Measurements from ENCODE around the gene GNAO1. TPM values are rescaled to one million over a fixed set of nuclear protein-coding genes. Genes with fewer than 3 reads are reported as not detected.

The GNAO1 gene
- polyA plus RNA-seq, 1 of the 3 experiments (the other 2 are of a cell fraction), result 0.30 TPM

DNA sequence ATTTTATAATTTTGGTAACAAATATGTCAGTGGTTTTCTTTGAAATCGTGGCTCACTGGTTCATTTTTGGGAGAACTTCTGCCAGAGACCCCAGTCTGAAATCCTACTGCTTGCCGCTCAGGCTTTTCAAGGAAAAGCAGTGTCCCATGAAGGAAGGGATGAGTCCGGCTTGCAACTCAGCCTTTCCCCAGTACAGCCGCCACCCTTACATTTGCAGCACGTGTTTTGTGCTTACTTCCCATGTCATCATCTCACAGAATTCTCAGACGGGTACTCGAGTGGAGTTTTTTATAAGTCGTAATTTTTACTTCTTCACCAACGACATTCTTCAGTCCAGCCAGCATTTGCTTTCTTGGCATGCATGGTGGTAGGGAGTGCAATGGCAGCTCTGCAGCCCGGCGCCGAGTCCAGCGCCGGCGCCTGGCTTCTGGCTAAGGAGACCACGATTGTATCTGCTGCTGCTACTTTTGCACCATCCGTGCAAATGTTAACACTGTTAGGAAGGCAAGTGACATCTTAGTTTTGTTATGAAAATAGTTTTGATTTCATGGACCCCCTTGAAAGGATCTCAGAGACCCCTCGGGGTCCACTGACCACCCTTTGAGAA lies 123.1 kb downstream of the GNAO1 start:
- TF ChIP-seq, protein P1, sequence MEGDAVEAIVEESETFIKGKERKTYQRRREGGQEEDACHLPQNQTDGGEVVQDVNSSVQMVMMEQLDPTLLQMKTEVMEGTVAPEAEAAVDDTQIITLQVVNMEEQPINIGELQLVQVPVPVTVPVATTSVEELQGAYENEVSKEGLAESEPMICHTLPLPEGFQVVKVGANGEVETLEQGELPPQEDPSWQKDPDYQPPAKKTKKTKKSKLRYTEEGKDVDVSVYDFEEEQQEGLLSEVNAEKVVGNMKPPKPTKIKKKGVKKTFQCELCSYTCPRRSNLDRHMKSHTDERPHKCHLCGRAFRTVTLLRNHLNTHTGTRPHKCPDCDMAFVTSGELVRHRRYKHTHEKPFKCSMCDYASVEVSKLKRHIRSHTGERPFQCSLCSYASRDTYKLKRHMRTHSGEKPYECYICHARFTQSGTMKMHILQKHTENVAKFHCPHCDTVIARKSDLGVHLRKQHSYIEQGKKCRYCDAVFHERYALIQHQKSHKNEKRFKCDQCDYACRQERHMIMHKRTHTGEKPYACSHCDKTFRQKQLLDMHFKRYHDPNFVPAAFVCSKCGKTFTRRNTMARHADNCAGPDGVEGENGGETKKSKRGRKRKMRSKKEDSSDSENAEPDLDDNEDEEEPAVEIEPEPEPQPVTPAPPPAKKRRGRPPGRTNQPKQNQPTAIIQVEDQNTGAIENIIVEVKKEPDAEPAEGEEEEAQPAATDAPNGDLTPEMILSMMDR (IDR thresholded peaks at IDR 0.05), result no peak
- TF ChIP-seq, protein P2, sequence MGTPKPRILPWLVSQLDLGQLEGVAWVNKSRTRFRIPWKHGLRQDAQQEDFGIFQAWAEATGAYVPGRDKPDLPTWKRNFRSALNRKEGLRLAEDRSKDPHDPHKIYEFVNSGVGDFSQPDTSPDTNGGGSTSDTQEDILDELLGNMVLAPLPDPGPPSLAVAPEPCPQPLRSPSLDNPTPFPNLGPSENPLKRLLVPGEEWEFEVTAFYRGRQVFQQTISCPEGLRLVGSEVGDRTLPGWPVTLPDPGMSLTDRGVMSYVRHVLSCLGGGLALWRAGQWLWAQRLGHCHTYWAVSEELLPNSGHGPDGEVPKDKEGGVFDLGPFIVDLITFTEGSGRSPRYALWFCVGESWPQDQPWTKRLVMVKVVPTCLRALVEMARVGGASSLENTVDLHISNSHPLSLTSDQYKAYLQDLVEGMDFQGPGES (IDR thresholded peaks at IDR 0.05; ENCODE audit: low read depth, low read length), result no peak
- TF ChIP-seq MXI1 (IDR thresholded peaks at IDR 0.05; ENCODE audit: low read depth, low read length), result no peak
- TF ChIP-seq, protein P3, sequence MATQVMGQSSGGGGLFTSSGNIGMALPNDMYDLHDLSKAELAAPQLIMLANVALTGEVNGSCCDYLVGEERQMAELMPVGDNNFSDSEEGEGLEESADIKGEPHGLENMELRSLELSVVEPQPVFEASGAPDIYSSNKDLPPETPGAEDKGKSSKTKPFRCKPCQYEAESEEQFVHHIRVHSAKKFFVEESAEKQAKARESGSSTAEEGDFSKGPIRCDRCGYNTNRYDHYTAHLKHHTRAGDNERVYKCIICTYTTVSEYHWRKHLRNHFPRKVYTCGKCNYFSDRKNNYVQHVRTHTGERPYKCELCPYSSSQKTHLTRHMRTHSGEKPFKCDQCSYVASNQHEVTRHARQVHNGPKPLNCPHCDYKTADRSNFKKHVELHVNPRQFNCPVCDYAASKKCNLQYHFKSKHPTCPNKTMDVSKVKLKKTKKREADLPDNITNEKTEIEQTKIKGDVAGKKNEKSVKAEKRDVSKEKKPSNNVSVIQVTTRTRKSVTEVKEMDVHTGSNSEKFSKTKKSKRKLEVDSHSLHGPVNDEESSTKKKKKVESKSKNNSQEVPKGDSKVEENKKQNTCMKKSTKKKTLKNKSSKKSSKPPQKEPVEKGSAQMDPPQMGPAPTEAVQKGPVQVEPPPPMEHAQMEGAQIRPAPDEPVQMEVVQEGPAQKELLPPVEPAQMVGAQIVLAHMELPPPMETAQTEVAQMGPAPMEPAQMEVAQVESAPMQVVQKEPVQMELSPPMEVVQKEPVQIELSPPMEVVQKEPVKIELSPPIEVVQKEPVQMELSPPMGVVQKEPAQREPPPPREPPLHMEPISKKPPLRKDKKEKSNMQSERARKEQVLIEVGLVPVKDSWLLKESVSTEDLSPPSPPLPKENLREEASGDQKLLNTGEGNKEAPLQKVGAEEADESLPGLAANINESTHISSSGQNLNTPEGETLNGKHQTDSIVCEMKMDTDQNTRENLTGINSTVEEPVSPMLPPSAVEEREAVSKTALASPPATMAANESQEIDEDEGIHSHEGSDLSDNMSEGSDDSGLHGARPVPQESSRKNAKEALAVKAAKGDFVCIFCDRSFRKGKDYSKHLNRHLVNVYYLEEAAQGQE (IDR thresholded peaks at IDR 0.05; ENCODE audit: low read depth, low read length), result no peak
- no peak for TF ChIP-seq EP300 (IDR thresholded peaks at IDR 0.05; ENCODE audit: borderline replicate concordance in 1 of 2, low read depth in 1 of 2, low read length in 1 of 2)
- no peak for TF ChIP-seq TAF1 (IDR thresholded peaks at IDR 0.05; ENCODE audit: borderline replicate concordance, low read depth, low read length)
- TF ChIP-seq FOXM1 (IDR thresholded peaks at IDR 0.05; ENCODE audit: low read depth), result no peak
- no peak for TF ChIP-seq POLR2AphosphoS5 (IDR thresholded peaks at IDR 0.05; ENCODE audit: low read depth, low read length)
- TF ChIP-seq JUND (IDR thresholded peaks at IDR 0.05), result no peak
- TF ChIP-seq FOSL2 (IDR thresholded peaks at IDR 0.05; ENCODE audit: borderline replicate concordance, low read depth), result no peak
- no peak for TF ChIP-seq SIN3A (IDR thresholded peaks at IDR 0.05; ENCODE audit: borderline replicate concordance, low read depth, low read length)
- no peak for TF ChIP-seq FOXJ3 (CRISPR knock-in tag; IDR thresholded peaks at IDR 0.05)
- TF ChIP-seq, protein P4, sequence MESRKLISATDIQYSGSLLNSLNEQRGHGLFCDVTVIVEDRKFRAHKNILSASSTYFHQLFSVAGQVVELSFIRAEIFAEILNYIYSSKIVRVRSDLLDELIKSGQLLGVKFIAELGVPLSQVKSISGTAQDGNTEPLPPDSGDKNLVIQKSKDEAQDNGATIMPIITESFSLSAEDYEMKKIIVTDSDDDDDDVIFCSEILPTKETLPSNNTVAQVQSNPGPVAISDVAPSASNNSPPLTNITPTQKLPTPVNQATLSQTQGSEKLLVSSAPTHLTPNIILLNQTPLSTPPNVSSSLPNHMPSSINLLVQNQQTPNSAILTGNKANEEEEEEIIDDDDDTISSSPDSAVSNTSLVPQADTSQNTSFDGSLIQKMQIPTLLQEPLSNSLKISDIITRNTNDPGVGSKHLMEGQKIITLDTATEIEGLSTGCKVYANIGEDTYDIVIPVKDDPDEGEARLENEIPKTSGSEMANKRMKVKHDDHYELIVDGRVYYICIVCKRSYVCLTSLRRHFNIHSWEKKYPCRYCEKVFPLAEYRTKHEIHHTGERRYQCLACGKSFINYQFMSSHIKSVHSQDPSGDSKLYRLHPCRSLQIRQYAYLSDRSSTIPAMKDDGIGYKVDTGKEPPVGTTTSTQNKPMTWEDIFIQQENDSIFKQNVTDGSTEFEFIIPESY (IDR thresholded peaks at IDR 0.05; ENCODE audit: borderline replicate concordance, low read depth), result no peak
- H3K27me3 ChIP-seq (ENCODE audit: insufficient read depth), result no peaks in the 10 kb centered on the region; the same call in 1 of the 2 replicates
- peaks cover 0 to 31% of the 10 kb centered on the region in 2 experiments; a peak in 1 of 4 replicates for H3K4me1 ChIP-seq (ENCODE audit: control insufficient read depth in 1 of 2, insufficient read depth in 2 of 2, low read depth in 1 of 2, low read length in 1 of 2)
- ChIA-PET CTCF (interaction anchor here (1.5 kb wide), 1 partner anchor 15 kb away, joined by 4 read pairs; no protein-coding TSS in a partner anchor), POLR2A (no interaction called here)
- H3K9me3 ChIP-seq, result no peaks in the 10 kb centered on the region
- no peak overlapping the region for H3K4me3 ChIP-seq (ENCODE audit: low read depth in 2 of 2, low read length in 1 of 2)
- H3K79me2 ChIP-seq (ENCODE audit: insufficient read depth), result no peaks in the 10 kb centered on the region
- H2AFZ ChIP-seq (ENCODE audit: low read depth), result no peak overlapping the region
- H3K36me3 ChIP-seq (replicated peaks in 1 of 2; ENCODE audit: control insufficient read depth in 1 of 2, insufficient read depth in 2 of 2, low read length in 1 of 2), result no peaks in the 10 kb centered on the region
- no peak overlapping the region for H3K27ac ChIP-seq (ENCODE audit: low read depth in 2 of 2, low read length in 1 of 2)
- no peaks in the 10 kb centered on the region for H3F3A ChIP-seq (replicated peaks; ENCODE audit: insufficient read depth)
- 72% methylated on average over 18 of the region's 18 CpGs for WGBS (ENCODE audit: low lambda C conversion rate)
- H3K4me2 ChIP-seq, result no peak overlapping the region
- no peak for DNase-seq
- H4K20me1 ChIP-seq (ENCODE audit: insufficient read depth), result no peaks in the 10 kb centered on the region
- no peaks in the 10 kb centered on the region for H3K9me2 ChIP-seq
- no peak overlapping the region for H3K9ac ChIP-seq
